ENCODE data around the gene TCF3. TPM values are rescaled to one million over a fixed set of nuclear protein-coding genes. Genes with fewer than 3 reads are reported as not detected.

Gene TCF3
- total and polyA plus RNA-seq, 10 of the 15 experiments (the other 5 are each of a cell fraction or from before 2014, with no cell fraction given): 6.7 to 282 (median 70.7) TPM

GRCh38 chr19:1655131-1655981 lies 2.9 kb upstream of the TCF3 start:
- in situ Hi-C loops (cut with MboI): no loop called here
- Histone ChIP-seq H4K20me1 (ENCODE audit: control insufficient read depth, insufficient read depth) (no peaks in the 10 kb centered on the region), H2AFZ (ENCODE audit: control insufficient read depth, low read depth, low read length) (no peak overlapping the region), H3K79me2 (ENCODE audit: control insufficient read depth, insufficient read depth, low read length) (peaks cover 18% of the 10 kb centered on the region), H3K27ac (ENCODE audit: control insufficient read depth, insufficient read depth) (no peak overlapping the region), H3K9ac (ENCODE audit: control insufficient read depth, insufficient read depth, low read length) (no peak overlapping the region; the same call in 1 of the 2 replicates), H3K36me3 (ENCODE audit: control insufficient read depth in 2 of 2, insufficient read depth in 2 of 2, low read length in 1 of 2) (no peaks in the 10 kb centered on the region), H3K4me1 (ENCODE audit: control insufficient read depth, insufficient read depth, low read length) (peaks cover 5% of the 10 kb centered on the region), H3K4me3 (no peak overlapping the region), H3K27me3 (replicated peaks in 1 of 2; ENCODE audit: control insufficient read depth in 2 of 2, insufficient read depth in 2 of 2, low read length in 1 of 2) (no peaks in the 10 kb centered on the region), H3K4me2 (ENCODE audit: control insufficient read depth, insufficient read depth) (no peak overlapping the region), H3K9me3 (replicated peaks; ENCODE audit: control insufficient read depth, insufficient read depth, low read length) (no peaks in the 10 kb centered on the region)
- ChIA-PET POLR2A (interaction anchor here (1.4 kb wide), 1 partner anchor 10 kb away, joined by 5 read pairs; no protein-coding TSS in a partner anchor), CTCF (interaction anchor here (1.6 kb wide), 1 partner anchor 64 kb away, joined by 6 read pairs; no protein-coding TSS in a partner anchor), SMC1A (ENCODE audit: uncharacterized antibody, unreplicated experiment) (no interaction called here), RAD21 (ENCODE audit: unreplicated experiment) (interaction anchor here (0.6 kb wide), 1 partner anchor 137 kb away, joined by 3 read pairs; no protein-coding TSS in a partner anchor)
- FAIRE-seq (no peak), ATAC-seq (no peak), DNase-seq (ENCODE audit: low read depth, low spot score) (no peak)
- intact Hi-C loops (cut with micrococcal nuclease; ENCODE audit: unreplicated experiment): no loop called here
- TF ChIP-seq, protein P1, sequence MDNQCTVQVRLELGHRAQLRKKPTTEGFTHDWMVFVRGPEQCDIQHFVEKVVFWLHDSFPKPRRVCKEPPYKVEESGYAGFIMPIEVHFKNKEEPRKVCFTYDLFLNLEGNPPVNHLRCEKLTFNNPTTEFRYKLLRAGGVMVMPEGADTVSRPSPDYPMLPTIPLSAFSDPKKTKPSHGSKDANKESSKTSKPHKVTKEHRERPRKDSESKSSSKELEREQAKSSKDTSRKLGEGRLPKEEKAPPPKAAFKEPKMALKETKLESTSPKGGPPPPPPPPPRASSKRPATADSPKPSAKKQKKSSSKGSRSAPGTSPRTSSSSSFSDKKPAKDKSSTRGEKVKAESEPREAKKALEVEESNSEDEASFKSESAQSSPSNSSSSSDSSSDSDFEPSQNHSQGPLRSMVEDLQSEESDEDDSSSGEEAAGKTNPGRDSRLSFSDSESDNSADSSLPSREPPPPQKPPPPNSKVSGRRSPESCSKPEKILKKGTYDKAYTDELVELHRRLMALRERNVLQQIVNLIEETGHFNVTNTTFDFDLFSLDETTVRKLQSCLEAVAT (IDR thresholded peaks at IDR 0.05): 0 out of 2 replicates have a peak, but pooled peaks have one; percentile 49
- peak; percentile 44 for TF ChIP-seq RUNX3 (IDR thresholded peaks at IDR 0.05; ENCODE audit: low read length)
- TF ChIP-seq, protein P2, sequence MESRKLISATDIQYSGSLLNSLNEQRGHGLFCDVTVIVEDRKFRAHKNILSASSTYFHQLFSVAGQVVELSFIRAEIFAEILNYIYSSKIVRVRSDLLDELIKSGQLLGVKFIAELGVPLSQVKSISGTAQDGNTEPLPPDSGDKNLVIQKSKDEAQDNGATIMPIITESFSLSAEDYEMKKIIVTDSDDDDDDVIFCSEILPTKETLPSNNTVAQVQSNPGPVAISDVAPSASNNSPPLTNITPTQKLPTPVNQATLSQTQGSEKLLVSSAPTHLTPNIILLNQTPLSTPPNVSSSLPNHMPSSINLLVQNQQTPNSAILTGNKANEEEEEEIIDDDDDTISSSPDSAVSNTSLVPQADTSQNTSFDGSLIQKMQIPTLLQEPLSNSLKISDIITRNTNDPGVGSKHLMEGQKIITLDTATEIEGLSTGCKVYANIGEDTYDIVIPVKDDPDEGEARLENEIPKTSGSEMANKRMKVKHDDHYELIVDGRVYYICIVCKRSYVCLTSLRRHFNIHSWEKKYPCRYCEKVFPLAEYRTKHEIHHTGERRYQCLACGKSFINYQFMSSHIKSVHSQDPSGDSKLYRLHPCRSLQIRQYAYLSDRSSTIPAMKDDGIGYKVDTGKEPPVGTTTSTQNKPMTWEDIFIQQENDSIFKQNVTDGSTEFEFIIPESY (IDR thresholded peaks at IDR 0.05): no peak
- WGBS (ENCODE audit: insufficient coverage, insufficient replicate concordance, low lambda C conversion rate, missing lambda C conversion rate): 60% methylated on average over 32 of the region's 34 CpGs
- no TSS peak for BruUV-seq (replicated peaks)

Measured in GM12878 (cell line).